Right cardiac atrium (tissue), 5 donors: ENCODE data around the gene LSAMP. TPM values are rescaled to one million over a fixed set of nuclear protein-coding genes. Genes with fewer than 3 reads are reported as not detected.

Experiments
- ATAC-seq, 2 donors: fragments of 200-7000 bp; cut with Tn5 transposase; one replicate each; pipeline versions ENCODE4 v1.8.0 to v1.9.1; 2020; ENCODE audit warnings: moderate library complexity in 2 of 2, mild to moderate bottlenecking in 1 of 2
- DNase-seq, 3 donors: peaks; one replicate each; pipeline ENCODE4 v3.0.0-alpha.2; 2020
- H3K27ac ChIP-seq: one replicate; pipeline ENCODE4 v1.5.1; 2013; ENCODE audit warnings: mild to moderate bottlenecking, low read length, control low read depth, moderate library complexity
- H3K27me3 ChIP-seq: one replicate; pipeline ENCODE4 v1.6.1; 2013; ENCODE audit not compliant: control insufficient read depth, insufficient read depth
- H3K4me1 ChIP-seq: one replicate; pipeline ENCODE4 v1.6.1; 2013; ENCODE audit warnings: low read length; ENCODE audit not compliant: control insufficient read depth, insufficient read depth
- H3K4me3 ChIP-seq: one replicate; pipeline ENCODE4 v1.5.1; 2013; ENCODE audit warnings: low read length, control low read depth
- H3K9me3 ChIP-seq: one replicate; pipeline ENCODE4 v1.6.1; 2013; ENCODE audit warnings: low read length; ENCODE audit not compliant: control insufficient read depth
- WGBS: extraction: QIAGEN DNeasy Blood & Tissue Kit; methylation state at CpG from one replicate; pipeline ENCODE4 v1.1.7; 2013; 5-methylcytosine and 5-hydroxymethylcytosine counted together
- intact Hi-C, 4 donors: fragments of 100-400 bp; cut with DNase I; formaldehyde crosslinking; loops; one replicate each; pipeline versions ENCODE4 v1.11.0 to v1.14.0; 2022 to 2023
- polyA plus RNA-seq: library from polyadenylated mRNA; stranded (reverse); fragments of 200-250 nt; gene quantifications from one replicate; pipeline ENCODE4 v1.2.3, GENCODE V29; 2013
- total RNA-seq, 4 donors: library from RNA; stranded (reverse); fragmentation: NEBNext Ultra II Directional; extraction: Animal tissue kit (Norgen Biotek cat#: 25700); gene quantifications; one replicate each; pipeline ENCODE4 v1.2.1, GENCODE V29; 2021
- donor health status: healthy with polysubstance abuse.
- donor health status: DM: no; HTN: yes; CAD: no.
- donor health status: DM: no; HTN: no; CAD: no.
- donor health status: DM: no; HTN: yes; CAD: no; lungs with severe emphysema.
- donor health status: DM: yes; HTN: yes; CAD: no.

The LSAMP gene
- total and polyA plus RNA-seq, 5 donors: 1.4 to 6.2 (median 3.7) TPM

DNA sequence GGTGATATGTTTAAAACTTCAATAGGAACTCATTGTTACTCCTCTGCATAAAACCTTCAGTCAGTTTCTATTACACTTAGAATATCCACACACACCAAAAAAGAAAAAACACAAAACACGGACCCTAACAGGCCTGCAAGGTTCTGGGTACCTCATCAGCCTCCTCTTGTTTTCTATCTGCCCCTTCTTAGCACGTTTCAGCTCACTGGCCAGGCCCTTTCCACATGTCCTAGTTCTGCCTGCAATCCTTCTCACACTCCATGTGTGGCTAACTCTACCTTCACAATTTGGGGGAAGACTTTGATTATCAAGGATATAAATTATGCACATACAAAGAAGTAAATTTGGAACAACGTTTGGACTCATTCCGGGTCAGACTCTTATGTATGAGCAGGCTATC lies 376.3 kb downstream of the LSAMP start:
- Histone ChIP-seq H3K4me3 (no peak overlapping the region), H3K9me3 (no peaks in the 10 kb centered on the region), H3K4me1 (no peaks in the 10 kb centered on the region), H3K27ac (no peak overlapping the region), H3K27me3 (no peaks in the 10 kb centered on the region)
- DNase-seq (no peak), ATAC-seq (no peak)
- 60% methylated on average over 4 of the region's 4 CpGs for WGBS
- intact Hi-C loops: no loop called here

DNA sequence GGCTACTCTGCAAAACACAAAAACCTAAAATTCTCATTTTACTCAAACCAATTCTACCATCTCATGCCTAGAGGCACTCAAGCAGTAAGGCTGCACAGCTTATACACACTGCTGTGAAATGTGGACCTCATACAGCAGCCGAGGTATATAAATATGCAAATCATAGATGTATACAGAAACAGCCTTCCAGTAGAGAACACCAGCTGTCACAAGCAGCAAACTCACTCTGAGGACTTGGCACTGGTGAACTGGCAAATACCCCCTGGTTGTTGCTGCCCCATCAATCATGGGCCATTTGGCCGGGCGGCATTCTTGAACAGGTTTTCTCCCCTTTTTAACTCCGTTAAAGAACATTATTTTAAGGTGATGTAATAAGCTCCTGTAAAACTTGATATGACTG lies 378.0 kb downstream of the LSAMP start:
- ATAC-seq: no peak
- no peaks in the 10 kb centered on the region for H3K4me1 ChIP-seq
- intact Hi-C loops: no loop called here
- H3K27me3 ChIP-seq: no peaks in the 10 kb centered on the region
- WGBS: 77% methylated on average over 4 of the region's 4 CpGs
- H3K4me3 ChIP-seq: no peak overlapping the region
- H3K27ac ChIP-seq: no peak overlapping the region
- DNase-seq: no peak
- H3K9me3 ChIP-seq: no peaks in the 10 kb centered on the region

- Histone ChIP-seq H3K9me3 (no peaks in the 10 kb centered on the region), H3K4me3 (no peak overlapping the region), H3K27ac (no peak overlapping the region), H3K4me1 (no peaks in the 10 kb centered on the region), H3K27me3 (no peaks in the 10 kb centered on the region)
- intact Hi-C loops: no loop called here
- 59% methylated on average over 1 of the region's 1 CpG for WGBS
- DNase-seq (no peak), ATAC-seq (no peak)
These were observed 379.8 kb downstream of the LSAMP start for GRCh38 chr3:116065501-116065900.

- Histone ChIP-seq H3K27me3 (no peaks in the 10 kb centered on the region), H3K27ac (no peak overlapping the region), H3K9me3 (no peaks in the 10 kb centered on the region), H3K4me3 (no peak overlapping the region), H3K4me1 (no peaks in the 10 kb centered on the region)
- DNase-seq: no peak
- WGBS: 86% methylated on average over 1 of the region's 1 CpG
- no peak for ATAC-seq
- intact Hi-C loops: no loop called here
These were observed 380.6 kb downstream of the LSAMP start for GRCh38 chr3:116064646-116065045.

DNA sequence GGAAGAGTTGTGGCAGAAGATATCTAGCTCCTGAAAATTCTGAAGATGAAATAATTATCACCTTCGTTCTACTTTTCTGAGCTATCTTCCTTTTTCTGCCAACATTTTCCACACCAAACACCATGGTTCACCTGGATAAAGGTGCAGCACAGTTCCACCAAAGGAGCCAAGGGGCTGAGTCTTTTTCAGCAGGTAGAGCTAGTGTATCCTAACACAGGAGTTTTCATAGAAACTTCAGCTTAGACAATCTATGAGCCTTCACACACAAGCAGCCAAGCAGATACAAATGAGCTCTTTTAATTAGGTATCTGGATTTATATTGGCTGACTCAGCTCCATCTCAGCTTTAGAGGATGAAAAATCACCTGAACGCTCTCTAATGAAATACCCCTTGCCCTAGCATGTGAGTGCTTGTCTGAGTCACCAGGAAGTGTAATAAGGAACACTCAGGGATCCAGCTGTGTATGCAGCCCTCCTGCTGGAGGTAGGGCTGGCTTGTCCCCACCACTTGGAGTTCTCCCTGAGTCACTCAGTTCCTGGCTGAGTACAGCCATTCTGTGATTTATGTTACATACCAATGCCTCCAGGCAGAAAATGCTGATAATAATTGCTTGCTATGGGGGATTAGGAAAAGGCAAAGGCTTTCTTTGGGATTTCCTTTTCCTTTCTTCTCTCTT lies 385.7 kb downstream of the LSAMP start:
- H3K27ac ChIP-seq: no peak overlapping the region
- intact Hi-C loops: no loop called here
- WGBS: 66% methylated on average over 2 of the region's 2 CpGs
- H3K9me3 ChIP-seq: no peaks in the 10 kb centered on the region
- H3K27me3 ChIP-seq: no peaks in the 10 kb centered on the region
- ATAC-seq: no peak
- DNase-seq: no peak
- no peaks in the 10 kb centered on the region for H3K4me1 ChIP-seq
- H3K4me3 ChIP-seq: no peak overlapping the region

- intact Hi-C loops: no loop called here
- no peak overlapping the region for H3K4me3 ChIP-seq
These were observed 386.4 kb downstream of the LSAMP start for GRCh38 chr3:116058844-116059243.

DNA sequence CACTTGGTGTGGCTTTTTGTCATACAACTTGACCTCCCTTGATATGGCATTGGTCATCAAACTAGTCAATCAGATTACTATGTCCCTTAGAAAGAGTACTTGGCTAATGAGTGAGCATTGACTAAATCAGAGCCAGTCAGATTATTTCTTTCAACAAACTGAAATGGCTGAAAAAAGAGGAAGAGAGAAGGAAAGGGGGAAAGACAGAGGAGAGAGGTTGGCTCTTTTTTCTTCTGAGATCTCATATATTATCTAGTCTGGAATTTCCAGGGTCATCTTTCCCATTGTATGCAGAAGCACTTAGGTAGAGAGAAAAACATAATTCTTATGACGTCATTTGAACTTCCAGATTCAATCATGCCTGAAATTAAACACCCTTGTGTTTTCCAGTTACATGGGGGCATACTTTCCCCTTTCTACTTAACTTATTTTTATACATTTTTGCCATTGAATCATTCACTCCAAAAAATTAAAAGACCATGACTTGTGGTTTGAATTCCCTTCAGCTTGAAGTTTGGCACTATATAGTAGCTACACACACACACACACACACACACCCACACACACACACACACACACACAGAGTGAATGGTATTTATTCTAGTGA lies 387.8 kb downstream of the LSAMP start:
- intact Hi-C loops: no loop called here
- DNase-seq: no peak
- no peak overlapping the region for H3K4me3 ChIP-seq
- no peaks in the 10 kb centered on the region for H3K9me3 ChIP-seq
- no peaks in the 10 kb centered on the region for H3K4me1 ChIP-seq
- 75% methylated on average over 1 of the region's 1 CpG for whole genome bisulfite sequencing
- no peak overlapping the region for H3K27ac ChIP-seq
- no peak for ATAC-seq
- H3K27me3 ChIP-seq: no peaks in the 10 kb centered on the region

More at GRCh38 chr3:116058844-116059243, 386.4 kb downstream of the LSAMP start:
- H3K9me3 ChIP-seq: no peaks in the 10 kb centered on the region
- no peak overlapping the region for H3K27ac ChIP-seq
- WGBS: 73% methylated on average over 2 of the region's 2 CpGs
- H3K27me3 ChIP-seq: no peaks in the 10 kb centered on the region
- DNase-seq (no peak), ATAC-seq (no peak)
- no peaks in the 10 kb centered on the region for H3K4me1 ChIP-seq

- no peaks in the 10 kb centered on the region for H3K27me3 ChIP-seq
- H3K27ac ChIP-seq: no peak overlapping the region
- 90% methylated on average over 2 of the region's 2 CpGs for WGBS
- intact Hi-C loops: no loop called here
- H3K4me1 ChIP-seq: no peaks in the 10 kb centered on the region
- no peak overlapping the region for H3K4me3 ChIP-seq
- DNase-seq: no peak
- no peaks in the 10 kb centered on the region for H3K9me3 ChIP-seq
- no peak for ATAC-seq
These were observed 389.0 kb downstream of the LSAMP start for GRCh38 chr3:116056280-116056679.

DNA sequence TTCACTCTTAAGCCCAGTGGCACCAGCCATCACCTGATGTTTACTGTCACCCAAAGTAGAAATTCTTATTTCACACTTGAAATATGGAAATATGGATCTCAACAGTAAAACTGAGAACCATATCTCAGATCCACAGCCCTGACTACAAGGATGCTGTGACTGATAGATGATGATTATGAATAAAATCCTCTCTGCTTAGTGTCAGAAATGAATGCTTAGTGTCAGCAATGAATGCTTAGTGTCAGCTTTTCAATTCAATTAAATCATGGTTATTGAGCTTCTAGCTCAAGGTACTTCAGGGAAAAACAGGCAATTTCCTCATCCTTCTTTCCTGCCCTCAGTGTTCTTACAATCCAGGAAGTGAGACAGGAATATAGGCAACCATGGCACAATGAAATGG lies 392.3 kb downstream of the LSAMP start:
- ATAC-seq: no peak
- intact Hi-C loops: no loop called here
- no peaks in the 10 kb centered on the region for H3K9me3 ChIP-seq
- no peak overlapping the region for H3K27ac ChIP-seq
- H3K4me3 ChIP-seq: no peak overlapping the region
- peaks cover 2% of the 10 kb centered on the region for H3K4me1 ChIP-seq
- no peak for DNase-seq
- no peaks in the 10 kb centered on the region for H3K27me3 ChIP-seq

DNA sequence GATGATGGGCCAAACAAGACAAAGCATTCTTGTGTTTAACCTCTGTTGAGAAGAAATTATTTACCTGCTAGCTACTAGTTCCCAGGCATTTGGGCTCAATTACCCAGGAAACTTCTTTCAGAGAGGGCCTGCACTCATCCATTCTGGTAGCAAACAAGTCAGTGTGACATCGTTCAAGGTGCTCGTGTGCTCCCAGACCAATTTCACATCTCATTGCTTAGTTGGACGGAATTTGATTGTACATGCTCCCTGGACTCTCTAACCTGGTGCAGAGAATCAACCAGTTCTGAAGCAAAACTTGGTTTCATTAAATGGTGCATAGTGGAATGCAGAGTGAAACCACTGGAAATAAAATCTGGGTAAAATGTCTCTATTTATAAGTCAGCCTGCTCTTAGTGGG lies 392.7 kb downstream of the LSAMP start:
- 91% methylated on average over 3 of the region's 3 CpGs for WGBS
- Histone ChIP-seq H3K9me3 (no peaks in the 10 kb centered on the region), H3K27ac (no peak overlapping the region), H3K4me3 (no peak overlapping the region), H3K27me3 (no peaks in the 10 kb centered on the region), H3K4me1 (peaks cover 2% of the 10 kb centered on the region)
- no peak for DNase-seq
- intact Hi-C loops: no loop called here
- no peak for ATAC-seq

- Histone ChIP-seq H3K4me1 (peaks cover 2% of the 10 kb centered on the region), H3K4me3 (no peak overlapping the region), H3K9me3 (no peaks in the 10 kb centered on the region), H3K27me3 (no peaks in the 10 kb centered on the region), H3K27ac (no peak overlapping the region)
- no peak for DNase-seq
- intact Hi-C loops: no loop called here
- no peak for ATAC-seq
- 83% methylated on average over 3 of the region's 3 CpGs for WGBS
These were observed 393.7 kb downstream of the LSAMP start for GRCh38 chr3:116051586-116051985.

DNA sequence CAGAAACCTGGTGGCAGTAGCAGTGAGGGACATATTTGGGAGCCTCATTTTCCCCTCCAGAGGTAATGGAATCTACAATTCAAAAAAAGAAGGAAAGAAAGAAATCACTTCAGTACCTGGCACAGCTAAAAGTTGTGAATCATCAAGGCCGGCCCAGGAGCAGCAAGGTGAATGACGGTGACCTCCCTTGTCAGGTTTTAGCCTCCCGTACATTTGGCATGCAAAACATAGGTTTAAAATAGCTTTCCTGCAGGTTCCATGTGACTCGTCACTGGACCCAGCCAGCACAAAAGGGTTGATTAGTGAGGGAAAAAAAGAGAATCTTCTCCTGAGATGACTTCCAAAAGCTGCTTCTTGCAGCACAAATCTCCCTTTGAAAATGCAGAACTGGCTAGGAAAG lies 394.2 kb downstream of the LSAMP start:
- H3K4me3 ChIP-seq: no peak overlapping the region
- H3K27me3 ChIP-seq: no peaks in the 10 kb centered on the region
- H3K9me3 ChIP-seq: no peaks in the 10 kb centered on the region
- peaks cover 2% of the 10 kb centered on the region for H3K4me1 ChIP-seq
- ATAC-seq (no peak), DNase-seq (no peak)
- intact Hi-C loops: no loop called here
- WGBS: 48% methylated on average over 4 of the region's 4 CpGs
- H3K27ac ChIP-seq: no peak overlapping the region
